Measurements from ENCODE around the gene ADARB1.

The ADARB1 gene

DNA sequence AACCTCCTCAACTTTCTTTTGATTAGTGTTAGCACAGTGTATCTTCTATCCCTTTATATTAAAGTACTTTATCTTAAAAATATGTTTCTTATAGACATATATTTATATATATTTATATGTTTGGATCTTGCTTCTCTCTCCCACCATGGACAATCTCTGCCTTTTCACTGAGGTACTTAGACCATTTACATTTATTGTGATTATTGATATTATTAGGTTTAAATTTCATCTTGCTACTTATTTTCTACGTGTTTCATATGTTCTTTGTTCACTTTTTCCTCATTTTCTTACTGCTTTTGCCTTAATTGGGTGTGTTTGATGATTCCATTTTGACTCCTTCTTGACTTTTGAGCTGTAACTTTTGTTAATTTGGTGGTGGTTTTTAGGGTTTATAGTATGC, 142.6 kb downstream of the ADARB1 start:
- Histone ChIP-seq H3K4me3 (ENCODE audit: low read depth in 1 of 2, low read length in 2 of 2) (no peak overlapping the region), H2AFZ (ENCODE audit: low read depth, low read length) (no peak overlapping the region), H3K79me2 (ENCODE audit: insufficient read depth, low read length) (no peaks in the 10 kb centered on the region), H3K4me1 (ENCODE audit: insufficient read depth, low read length) (no peaks in the 10 kb centered on the region), H3K36me3 (ENCODE audit: insufficient read depth, low read length) (peaks cover 24% of the 10 kb centered on the region; the same call in 1 of the 2 replicates), H3K27me3 (ENCODE audit: insufficient read depth, low read length, poor library complexity) (no peaks in the 10 kb centered on the region), H3K27ac (ENCODE audit: low read length) (no peak overlapping the region), H3K4me2 (ENCODE audit: insufficient read depth, low read length) (no peak overlapping the region), H3K9me3 (ENCODE audit: insufficient read depth, low read length, severe bottlenecking) (peaks cover 8% of the 10 kb centered on the region), H4K20me1 (ENCODE audit: insufficient read depth, low read length) (no peaks in the 10 kb centered on the region), H3K9ac (ENCODE audit: low read depth, low read length) (no peak overlapping the region)
- ATAC-seq (ENCODE audit: insufficient read depth, low read depth) (no peak), DNase-seq (no peak)
- TF ChIP-seq CTCF (IDR thresholded peaks at IDR 0.05; ENCODE audit: borderline replicate concordance, extremely low read depth, low read length, poor library complexity, severe bottlenecking) = no peak
- TF ChIP-seq EZH2 (IDR thresholded peaks at IDR 0.05; ENCODE audit: borderline replicate concordance, low read depth, low read length, severe bottlenecking) = no peak

DNA sequence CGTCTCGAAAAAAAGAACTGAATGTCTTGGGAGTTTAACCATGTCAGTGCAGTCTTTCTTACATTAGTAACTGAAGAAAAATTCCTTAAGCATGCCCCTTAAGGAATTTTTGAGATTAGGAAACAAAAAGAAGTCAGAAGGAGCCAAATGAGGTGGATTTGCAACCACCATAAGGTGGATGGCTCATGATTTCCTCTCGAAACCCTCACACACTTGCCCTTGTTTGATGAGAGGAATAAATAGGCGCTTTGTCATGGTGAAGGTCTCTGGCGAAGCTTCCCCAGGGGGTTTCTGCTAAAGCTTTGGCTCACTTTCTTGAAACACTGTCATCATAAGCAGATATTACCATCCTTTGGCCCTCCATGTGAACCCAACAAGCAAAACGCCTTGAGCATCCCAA, 145.1 kb downstream of the ADARB1 start:
- TF ChIP-seq CTCF (IDR thresholded peaks at IDR 0.05; ENCODE audit: borderline replicate concordance, extremely low read depth, low read length, poor library complexity, severe bottlenecking) = no peak
- no peak for TF ChIP-seq EZH2 (IDR thresholded peaks at IDR 0.05; ENCODE audit: borderline replicate concordance, low read depth, low read length, severe bottlenecking)
- Histone ChIP-seq H3K36me3 (ENCODE audit: insufficient read depth, low read length) (peaks cover 26% of the 10 kb centered on the region; the same call in 1 of the 2 replicates), H2AFZ (ENCODE audit: low read depth, low read length) (no peak overlapping the region), H3K27ac (ENCODE audit: low read length) (no peak overlapping the region), H3K9me3 (ENCODE audit: insufficient read depth, low read length, severe bottlenecking) (peaks cover 8% of the 10 kb centered on the region), H4K20me1 (ENCODE audit: insufficient read depth, low read length) (no peaks in the 10 kb centered on the region), H3K4me1 (ENCODE audit: insufficient read depth, low read length) (no peaks in the 10 kb centered on the region), H3K27me3 (ENCODE audit: insufficient read depth, low read length, poor library complexity) (no peaks in the 10 kb centered on the region), H3K79me2 (ENCODE audit: insufficient read depth, low read length) (no peaks in the 10 kb centered on the region), H3K9ac (ENCODE audit: low read depth, low read length) (no peak overlapping the region), H3K4me2 (ENCODE audit: insufficient read depth, low read length) (no peak overlapping the region), H3K4me3 (ENCODE audit: low read depth in 1 of 2, low read length in 2 of 2) (no peak overlapping the region)
- no peak for DNase-seq
- ATAC-seq (ENCODE audit: insufficient read depth, low read depth) = no peak

- Histone ChIP-seq H3K9ac (ENCODE audit: low read depth, low read length) (no peak overlapping the region), H3K79me2 (ENCODE audit: insufficient read depth, low read length) (no peaks in the 10 kb centered on the region), H3K4me2 (ENCODE audit: insufficient read depth, low read length) (no peak overlapping the region), H3K4me1 (ENCODE audit: insufficient read depth, low read length) (no peaks in the 10 kb centered on the region), H3K36me3 (ENCODE audit: insufficient read depth, low read length) (peaks cover 26% of the 10 kb centered on the region; the same call in 1 of the 2 replicates), H3K4me3 (ENCODE audit: low read depth in 1 of 2, low read length in 2 of 2) (no peak overlapping the region), H3K27ac (ENCODE audit: low read length) (no peak overlapping the region), H4K20me1 (ENCODE audit: insufficient read depth, low read length) (no peaks in the 10 kb centered on the region), H2AFZ (ENCODE audit: low read depth, low read length) (no peak overlapping the region), H3K27me3 (ENCODE audit: insufficient read depth, low read length, poor library complexity) (no peaks in the 10 kb centered on the region), H3K9me3 (ENCODE audit: insufficient read depth, low read length, severe bottlenecking) (peaks cover 8% of the 10 kb centered on the region)
- DNase-seq (no peak), ATAC-seq (ENCODE audit: insufficient read depth, low read depth) (no peak)
- no peak for TF ChIP-seq CTCF (IDR thresholded peaks at IDR 0.05; ENCODE audit: borderline replicate concordance, extremely low read depth, low read length, poor library complexity, severe bottlenecking)
- no peak for TF ChIP-seq EZH2 (IDR thresholded peaks at IDR 0.05; ENCODE audit: borderline replicate concordance, low read depth, low read length, severe bottlenecking)
These were observed 145.7 kb downstream of the ADARB1 start for GRCh38 chr21:45220071-45220481.
